Thyroid gland (tissue), 4 donors: ENCODE results near the gene TEX44.

ENCODE experiments used
- CTCF ChIP-seq, 6 experiments: fragments of 200-600 bp in 3 of 6; fragments of 450-650 bp in 3 of 6; sonication (generic) in 3 of 6; IDR thresholded peaks; one replicate each; pipeline ENCODE4 v1.5.1; 2016 to 2019; ENCODE audit warnings: antibody characterized with exemption in 6 of 6, mild to moderate bottlenecking in 2 of 6, inconsistent platforms in 1 of 6, moderate library complexity in 1 of 6
- POLR2A ChIP-seq, 2 donors: fragments of 450-650 bp; IDR thresholded peaks; one replicate each; pipeline ENCODE4 v1.6.1; 2017; ENCODE audit warnings: antibody characterized with exemption in 2 of 2, mild to moderate bottlenecking in 2 of 2, moderate library complexity in 1 of 2

GRCh38 chr2:231643495-231643888 is 50.8 kb downstream of the TEX44 start:
- TF ChIP-seq CTCF (IDR thresholded peaks at IDR 0.05), result no peak
- no peak for TF ChIP-seq POLR2A (IDR thresholded peaks at IDR 0.05)
